SK-N-SH treated with all-trans-retinoic acid at 6 μM for 48 hours (cell line): ENCODE measurements around the gene ZNF554.

Experiments used
- ATAC-seq: fragments of 200-7000 bp; cut with Tn5 transposase; 3 replicates; pipeline ENCODE4 v1.9.1; 2020; ENCODE audit warnings: mild to moderate bottlenecking, moderate library complexity
- ARNTL ChIP-seq: fragments of 450-650 bp; formaldehyde crosslinking; IDR thresholded peaks from 2 replicates; pipeline ENCODE4 v1.5.0; 2020; ENCODE audit warnings: low read depth, mild to moderate bottlenecking, moderate library complexity, borderline replicate concordance
- BACH2 ChIP-seq: fragments of 250-450 bp; sonication (Bioruptor Pico); IDR thresholded peaks from 2 replicates; pipeline ENCODE4 v1.9.0; 2021; ENCODE audit warnings: mild to moderate bottlenecking, borderline replicate concordance
- CSDC2 ChIP-seq: fragments of 250-450 bp; sonication (Bioruptor Pico); IDR thresholded peaks from 2 replicates; pipeline ENCODE4 v1.5.0; 2020; ENCODE audit warnings: mild to moderate bottlenecking, moderate library complexity
- ESRRG ChIP-seq: fragments of 250-450 bp; sonication (Bioruptor Pico); IDR thresholded peaks from 2 replicates; pipeline ENCODE4 v1.6.1; 2021; ENCODE audit warnings: mild to moderate bottlenecking
- GLIS3 ChIP-seq: fragments of 250-450 bp; sonication (Bioruptor Pico); IDR thresholded peaks from 2 replicates; pipeline ENCODE4 v1.5.0; 2020; ENCODE audit warnings: mild to moderate bottlenecking, moderate library complexity
- ISL1 ChIP-seq: fragments of 250-450 bp; sonication (Bioruptor Pico); IDR thresholded peaks from 2 replicates; pipeline ENCODE4 v2.1.2; 2022; ENCODE audit warnings: mild to moderate bottlenecking, moderate library complexity
- PPARA ChIP-seq: fragments of 250-450 bp; sonication (Bioruptor Pico); IDR thresholded peaks from 2 replicates; pipeline ENCODE4 v1.5.0; 2020; ENCODE audit warnings: mild to moderate bottlenecking, borderline replicate concordance
- RARB ChIP-seq: fragments of 250-450 bp; sonication (Bioruptor Pico); IDR thresholded peaks from 2 replicates; pipeline ENCODE4 v1.8.0; 2021; ENCODE audit warnings: mild to moderate bottlenecking, moderate library complexity
- TCF4 ChIP-seq: fragments of 250-450 bp; sonication (Bioruptor Pico); IDR thresholded peaks from 2 replicates; pipeline ENCODE4 v1.8.0; 2021; ENCODE audit warnings: mild to moderate bottlenecking, moderate library complexity, borderline replicate concordance
- TOX ChIP-seq: fragments of 250-450 bp; sonication (Bioruptor Pico); IDR thresholded peaks from 2 replicates; pipeline ENCODE4 v1.8.0; 2021; ENCODE audit warnings: mild to moderate bottlenecking, moderate library complexity, borderline replicate concordance
- TSHZ2 ChIP-seq: fragments of 250-450 bp; sonication (Bioruptor Pico); IDR thresholded peaks from 2 replicates; pipeline ENCODE4 v1.5.0; 2020; ENCODE audit warnings: mild to moderate bottlenecking, moderate library complexity
- ZFP3 ChIP-seq: fragments of 250-450 bp; sonication (Bioruptor Pico); IDR thresholded peaks from 2 replicates; pipeline ENCODE4 v1.5.0; 2020; ENCODE audit warnings: mild to moderate bottlenecking, moderate library complexity
- ZFP30 ChIP-seq: fragments of 450-650 bp; formaldehyde crosslinking; IDR thresholded peaks from 2 replicates; pipeline ENCODE4 v1.5.0; 2022; ENCODE audit warnings: mild to moderate bottlenecking, moderate library complexity
- ZNF565 ChIP-seq: fragments of 450-650 bp; formaldehyde crosslinking; conservative IDR thresholded peaks from 2 replicates; pipeline ENCODE4 v1.5.0; 2020; ENCODE audit warnings: low read depth, mild to moderate bottlenecking, moderate library complexity
- ZNF70 ChIP-seq: fragments of 450-650 bp; formaldehyde crosslinking; IDR thresholded peaks from 2 replicates; pipeline ENCODE4 v1.5.0; 2020; ENCODE audit warnings: mild to moderate bottlenecking, moderate library complexity
- ZNF8 ChIP-seq: fragments of 450-650 bp; formaldehyde crosslinking; IDR thresholded peaks from 2 replicates; pipeline ENCODE4 v1.5.0; 2020; ENCODE audit warnings: mild to moderate bottlenecking, moderate library complexity
- TF ChIP-seq, protein P1 (sequence below): fragments of 250-450 bp; sonication (Bioruptor Pico); IDR thresholded peaks from 2 replicates; pipeline ENCODE4 v1.5.1; 2021; ENCODE audit warnings: mild to moderate bottlenecking, moderate library complexity
- TF ChIP-seq, protein P2 (sequence below): fragments of 250-450 bp; sonication (Bioruptor Pico); IDR thresholded peaks from 2 replicates; pipeline ENCODE4 v1.8.0; 2020; ENCODE audit warnings: mild to moderate bottlenecking, moderate library complexity, borderline replicate concordance
- TF ChIP-seq, protein P3 (sequence below): fragments of 250-450 bp; sonication (Bioruptor Pico); IDR thresholded peaks from 2 replicates; pipeline ENCODE4 v1.5.1; 2020; ENCODE audit warnings: low read depth, mild to moderate bottlenecking, moderate library complexity
- TF ChIP-seq, protein P4 (sequence below): fragments of 250-450 bp; sonication (Bioruptor Pico); IDR thresholded peaks from 2 replicates; pipeline ENCODE4 v1.8.0; 2021; ENCODE audit warnings: low read depth, mild to moderate bottlenecking, moderate library complexity, borderline replicate concordance

ZNF554 gene

DNA sequence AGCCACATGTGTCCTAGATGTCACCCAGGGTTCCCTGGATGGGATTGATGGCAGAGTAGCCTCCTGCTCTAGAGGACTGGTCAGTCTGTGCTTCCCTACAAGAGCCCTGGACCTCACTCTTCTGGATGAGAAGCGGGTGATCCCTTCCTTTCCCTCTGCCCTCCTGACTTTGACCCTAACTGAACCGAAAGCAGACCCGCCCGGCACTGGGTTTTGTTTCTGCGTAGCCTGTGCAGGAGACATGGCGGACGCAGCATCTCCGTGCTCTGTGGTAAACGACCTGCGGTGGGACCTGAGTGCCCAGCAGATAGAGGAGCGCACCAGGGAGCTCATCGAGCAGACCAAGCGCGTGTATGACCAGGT, 29.5 kb upstream of the ZNF554 start:
- ATAC-seq: no peak

DNA sequence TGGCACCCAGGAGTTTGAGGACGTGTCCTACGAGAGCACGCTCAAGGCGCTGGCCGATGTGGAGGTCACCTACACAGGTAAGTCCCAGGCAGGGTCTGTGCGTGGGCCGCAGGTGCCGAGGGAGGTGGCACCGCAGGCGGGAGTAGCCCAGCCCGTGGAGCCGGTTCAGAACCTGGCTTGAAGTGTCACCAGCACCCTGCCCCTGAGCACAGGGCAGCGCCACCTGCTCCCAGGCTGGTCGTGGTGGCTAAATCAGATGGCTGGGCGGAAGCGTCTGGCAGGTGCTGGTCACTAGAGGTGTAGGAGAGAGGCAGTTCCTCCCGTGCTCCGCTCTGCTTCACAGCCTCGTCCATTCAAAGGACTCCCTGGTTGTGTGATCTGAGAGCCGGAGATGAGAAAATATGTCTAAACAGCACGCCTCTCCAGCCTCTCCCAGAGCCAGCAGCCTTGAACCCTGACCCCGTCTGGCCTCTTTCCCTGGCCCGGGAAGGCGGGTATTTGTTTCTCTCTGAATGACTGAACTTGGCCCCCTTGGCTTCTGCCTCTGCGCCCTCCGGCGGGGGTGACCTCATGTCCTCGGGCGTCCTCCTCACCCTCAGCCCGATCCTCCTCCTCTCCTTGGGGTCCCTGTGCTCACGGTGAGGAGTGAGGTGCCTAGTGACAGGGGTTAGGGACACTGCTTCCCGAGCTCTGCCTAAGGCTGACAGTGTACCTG, 29.0 kb upstream of the ZNF554 start:
- ATAC-seq: no peak
- TF ChIP-seq GLIS3 (CRISPR knock-in tag): no peak
- TF ChIP-seq, protein P1, sequence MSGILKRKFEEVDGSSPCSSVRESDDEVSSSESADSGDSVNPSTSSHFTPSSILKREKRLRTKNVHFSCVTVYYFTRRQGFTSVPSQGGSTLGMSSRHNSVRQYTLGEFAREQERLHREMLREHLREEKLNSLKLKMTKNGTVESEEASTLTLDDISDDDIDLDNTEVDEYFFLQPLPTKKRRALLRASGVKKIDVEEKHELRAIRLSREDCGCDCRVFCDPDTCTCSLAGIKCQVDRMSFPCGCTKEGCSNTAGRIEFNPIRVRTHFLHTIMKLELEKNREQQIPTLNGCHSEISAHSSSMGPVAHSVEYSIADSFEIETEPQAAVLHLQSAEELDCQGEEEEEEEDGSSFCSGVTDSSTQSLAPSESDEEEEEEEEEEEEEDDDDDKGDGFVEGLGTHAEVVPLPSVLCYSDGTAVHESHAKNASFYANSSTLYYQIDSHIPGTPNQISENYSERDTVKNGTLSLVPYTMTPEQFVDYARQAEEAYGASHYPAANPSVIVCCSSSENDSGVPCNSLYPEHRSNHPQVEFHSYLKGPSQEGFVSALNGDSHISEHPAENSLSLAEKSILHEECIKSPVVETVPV (CRISPR knock-in tag): no peak
- TF ChIP-seq, protein P2, sequence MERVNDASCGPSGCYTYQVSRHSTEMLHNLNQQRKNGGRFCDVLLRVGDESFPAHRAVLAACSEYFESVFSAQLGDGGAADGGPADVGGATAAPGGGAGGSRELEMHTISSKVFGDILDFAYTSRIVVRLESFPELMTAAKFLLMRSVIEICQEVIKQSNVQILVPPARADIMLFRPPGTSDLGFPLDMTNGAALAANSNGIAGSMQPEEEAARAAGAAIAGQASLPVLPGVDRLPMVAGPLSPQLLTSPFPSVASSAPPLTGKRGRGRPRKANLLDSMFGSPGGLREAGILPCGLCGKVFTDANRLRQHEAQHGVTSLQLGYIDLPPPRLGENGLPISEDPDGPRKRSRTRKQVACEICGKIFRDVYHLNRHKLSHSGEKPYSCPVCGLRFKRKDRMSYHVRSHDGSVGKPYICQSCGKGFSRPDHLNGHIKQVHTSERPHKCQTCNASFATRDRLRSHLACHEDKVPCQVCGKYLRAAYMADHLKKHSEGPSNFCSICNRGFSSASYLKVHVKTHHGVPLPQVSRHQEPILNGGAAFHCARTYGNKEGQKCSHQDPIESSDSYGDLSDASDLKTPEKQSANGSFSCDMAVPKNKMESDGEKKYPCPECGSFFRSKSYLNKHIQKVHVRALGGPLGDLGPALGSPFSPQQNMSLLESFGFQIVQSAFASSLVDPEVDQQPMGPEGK (CRISPR knock-in tag): no peak
- no peak for TF ChIP-seq PPARA
- TF ChIP-seq ZNF8 (CRISPR knock-in tag): no peak
- TF ChIP-seq ZNF565 (CRISPR knock-in tag): no peak
- TF ChIP-seq, protein P3, sequence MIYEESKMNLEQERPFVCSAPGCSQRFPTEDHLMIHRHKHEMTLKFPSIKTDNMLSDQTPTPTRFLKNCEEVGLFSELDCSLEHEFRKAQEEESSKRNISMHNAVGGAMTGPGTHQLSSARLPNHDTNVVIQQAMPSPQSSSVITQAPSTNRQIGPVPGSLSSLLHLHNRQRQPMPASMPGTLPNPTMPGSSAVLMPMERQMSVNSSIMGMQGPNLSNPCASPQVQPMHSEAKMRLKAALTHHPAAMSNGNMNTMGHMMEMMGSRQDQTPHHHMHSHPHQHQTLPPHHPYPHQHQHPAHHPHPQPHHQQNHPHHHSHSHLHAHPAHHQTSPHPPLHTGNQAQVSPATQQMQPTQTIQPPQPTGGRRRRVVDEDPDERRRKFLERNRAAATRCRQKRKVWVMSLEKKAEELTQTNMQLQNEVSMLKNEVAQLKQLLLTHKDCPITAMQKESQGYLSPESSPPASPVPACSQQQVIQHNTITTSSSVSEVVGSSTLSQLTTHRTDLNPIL (CRISPR knock-in tag): no peak

More for the DNA sequence above, 29.5 kb upstream of the ZNF554 start:
- no peak for TF ChIP-seq ZNF70 (CRISPR knock-in tag)
- no peak for TF ChIP-seq ESRRG (CRISPR knock-in tag)
- no peak for TF ChIP-seq TOX (CRISPR knock-in tag)
- TF ChIP-seq, protein P1 (CRISPR knock-in tag): no peak
- no peak for TF ChIP-seq ISL1
- no peak for TF ChIP-seq TSHZ2 (CRISPR knock-in tag)
- TF ChIP-seq ZNF8 (CRISPR knock-in tag): no peak
- no peak for TF ChIP-seq ZFP30 (CRISPR knock-in tag)
- no peak for TF ChIP-seq BACH2 (CRISPR knock-in tag)
- no peak for TF ChIP-seq CSDC2
- no peak for TF ChIP-seq ZFP3 (CRISPR knock-in tag)
- no peak for TF ChIP-seq TCF4 (CRISPR knock-in tag)
- no peak for TF ChIP-seq RARB (CRISPR knock-in tag)
- TF ChIP-seq, protein P4, sequence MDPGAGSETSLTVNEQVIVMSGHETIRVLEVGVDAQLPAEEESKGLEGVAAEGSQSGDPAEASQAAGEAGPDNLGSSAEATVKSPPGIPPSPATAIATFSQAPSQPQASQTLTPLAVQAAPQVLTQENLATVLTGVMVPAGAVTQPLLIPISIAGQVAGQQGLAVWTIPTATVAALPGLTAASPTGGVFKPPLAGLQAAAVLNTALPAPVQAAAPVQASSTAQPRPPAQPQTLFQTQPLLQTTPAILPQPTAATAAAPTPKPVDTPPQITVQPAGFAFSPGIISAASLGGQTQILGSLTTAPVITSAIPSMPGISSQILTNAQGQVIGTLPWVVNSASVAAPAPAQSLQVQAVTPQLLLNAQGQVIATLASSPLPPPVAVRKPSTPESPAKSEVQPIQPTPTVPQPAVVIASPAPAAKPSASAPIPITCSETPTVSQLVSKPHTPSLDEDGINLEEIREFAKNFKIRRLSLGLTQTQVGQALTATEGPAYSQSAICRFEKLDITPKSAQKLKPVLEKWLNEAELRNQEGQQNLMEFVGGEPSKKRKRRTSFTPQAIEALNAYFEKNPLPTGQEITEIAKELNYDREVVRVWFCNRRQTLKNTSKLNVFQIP (CRISPR knock-in tag): no peak
- no peak for TF ChIP-seq ARNTL
- TF ChIP-seq, protein P3 (CRISPR knock-in tag): no peak
